Ectodermal cell (in vitro differentiated cells): ENCODE data around the gene ATP6V1A.
"Not testable (repeated sequence)": the region's sequence is repeated elsewhere in the genome, so short reads cannot be mapped to it uniquely, and the experiment has no call there.

Source experiments
- H3K27ac ChIP-seq: 2 replicates; pipeline ENCODE4 v1.7.0; 2013; ENCODE audit warnings: mild to moderate bottlenecking, low read depth, low read length; ENCODE audit not compliant: insufficient read depth, poor library complexity, severe bottlenecking
- H3K27me3 ChIP-seq: 2 replicates; pipeline ENCODE4 v1.7.0; 2013; ENCODE audit warnings: mild to moderate bottlenecking, low read length; ENCODE audit not compliant: insufficient read depth, control insufficient read depth, poor library complexity, severe bottlenecking
- H3K36me3 ChIP-seq: one replicate; pipeline ENCODE4 v1.7.0; 2013; ENCODE audit warnings: low read length; ENCODE audit not compliant: control insufficient read depth, insufficient read depth
- H3K4me1 ChIP-seq: one replicate; pipeline ENCODE4 v1.7.0; 2013; ENCODE audit warnings: low read length; ENCODE audit not compliant: control insufficient read depth, insufficient read depth
- H3K4me3 ChIP-seq: 2 replicates; pipeline ENCODE4 v1.7.0; 2013; ENCODE audit warnings: low read depth, low read length, control low read depth; ENCODE audit not compliant: insufficient read depth
- H3K9me3 ChIP-seq: 2 replicates; pipeline ENCODE4 v1.7.0; 2013; ENCODE audit warnings: mild to moderate bottlenecking, low read length, moderate library complexity; ENCODE audit not compliant: control insufficient read depth
- WGBS, 2 experiments: methylation state at CpG; one replicate each; pipeline ENCODE4 v1.1.7; 2013; ENCODE audit warnings: missing lambda C conversion rate in 2 of 2; 5-methylcytosine and 5-hydroxymethylcytosine counted together

ATP6V1A gene

DNA sequence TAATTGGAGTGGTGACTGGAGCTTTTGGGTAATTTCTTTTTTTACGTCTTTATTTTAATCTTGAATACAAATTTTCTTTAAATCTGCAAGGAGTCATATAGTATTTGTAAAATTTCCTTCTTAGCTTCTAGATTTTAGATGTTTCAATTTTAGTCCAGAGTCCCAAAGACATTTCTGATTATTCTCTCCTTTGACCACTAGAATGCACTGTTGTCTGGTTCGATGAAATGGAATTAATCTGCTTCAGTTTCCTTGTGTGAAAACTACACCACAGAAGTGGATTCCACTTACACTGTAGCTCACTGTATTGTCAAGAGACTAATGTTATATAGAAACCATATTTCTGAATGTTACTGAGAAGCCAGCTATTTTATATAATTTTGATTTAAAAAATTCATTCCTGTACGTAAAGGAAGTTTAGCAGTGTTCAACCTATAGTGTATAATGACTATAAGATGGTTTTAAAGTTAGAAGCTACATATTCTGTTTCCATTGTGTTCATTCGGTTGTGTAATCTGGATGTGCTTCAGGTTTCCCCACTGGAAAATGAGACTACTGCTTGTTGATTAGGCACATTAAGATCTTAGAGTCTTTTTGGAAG, 97.9 kb downstream of the ATP6V1A start:
- Histone ChIP-seq H3K27me3 (no peaks in the 10 kb centered on the region), H3K4me1 (no peaks in the 10 kb centered on the region), H3K9me3 (no peaks in the 10 kb centered on the region), H3K4me3 (no peak overlapping the region), H3K36me3 (no peaks in the 10 kb centered on the region), H3K27ac (no peak overlapping the region)
- WGBS, 2 experiments, result 80 to 83% methylated on average over 2 to 4 of the region's 4 CpGs

DNA sequence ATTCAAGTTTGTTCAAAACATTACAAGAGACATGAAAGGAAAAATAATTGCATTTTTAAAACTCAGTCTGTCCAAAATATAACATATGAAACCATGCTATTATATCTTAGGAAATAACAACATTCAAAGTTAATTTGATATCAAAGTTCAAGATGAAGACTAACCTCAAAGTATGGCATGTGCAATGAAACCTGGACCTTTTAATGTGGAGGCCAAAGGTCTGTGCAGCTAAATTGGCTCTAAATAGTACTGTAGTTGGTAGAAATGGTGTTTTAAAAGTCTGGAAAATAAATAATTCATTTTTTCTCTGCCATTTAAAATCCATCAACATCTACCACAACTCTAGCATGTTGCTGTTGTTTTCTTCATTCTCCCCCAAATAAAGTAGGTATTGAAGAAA, 100.4 kb downstream of the ATP6V1A start:
- no peaks in the 10 kb centered on the region for H3K9me3 ChIP-seq
- no peak overlapping the region for H3K27ac ChIP-seq
- no peaks in the 10 kb centered on the region for H3K36me3 ChIP-seq
- no peaks in the 10 kb centered on the region for H3K4me1 ChIP-seq
- H3K4me3 ChIP-seq, result no peak overlapping the region
- no peaks in the 10 kb centered on the region for H3K27me3 ChIP-seq

GRCh38 chr3:113847664-113848461, 101.0 kb downstream of the ATP6V1A start:
- Histone ChIP-seq H3K36me3 (no peaks in the 10 kb centered on the region), H3K27ac (no peak overlapping the region), H3K4me3 (no peak overlapping the region), H3K4me1 (no peaks in the 10 kb centered on the region), H3K9me3 (no peaks in the 10 kb centered on the region), H3K27me3 (no peaks in the 10 kb centered on the region)
- WGBS, 2 experiments, result 88 to 91% methylated on average over 2 of the region's 2 CpGs

DNA sequence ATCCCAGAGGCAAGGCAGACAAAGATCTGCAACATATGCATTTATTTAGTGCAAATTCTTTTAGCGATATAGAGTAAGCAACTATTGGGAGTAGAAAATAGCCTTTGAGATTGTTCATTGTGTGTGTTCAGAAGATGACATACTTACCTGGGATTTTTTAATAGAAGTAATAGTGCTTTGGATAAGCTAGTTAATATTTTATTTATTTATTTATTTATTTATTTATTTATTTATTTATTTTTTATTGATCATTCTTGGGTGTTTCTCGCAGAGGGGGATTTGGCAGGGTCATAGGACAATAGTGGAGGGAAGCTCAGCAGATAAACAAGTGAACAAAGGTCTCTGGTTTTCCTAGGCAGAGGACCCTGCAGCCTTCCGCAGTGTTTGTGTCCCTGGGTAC, 102.2 kb downstream of the ATP6V1A start:
- H3K9me3 ChIP-seq, H3K4me1 ChIP-seq, H3K27ac ChIP-seq, H3K27me3 ChIP-seq, H3K4me3 ChIP-seq, H3K36me3 ChIP-seq: not testable (repeated sequence)
- 100% methylated on average over 1 of the region's 3 CpGs for WGBS, 2 experiments

GRCh38 chr3:113849841-113850240, 103.0 kb downstream of the ATP6V1A start:
- not testable (repeated sequence) for H3K27me3 ChIP-seq, H3K9me3 ChIP-seq, H3K36me3 ChIP-seq, H3K4me3 ChIP-seq, H3K27ac ChIP-seq, H3K4me1 ChIP-seq
- WGBS, 2 experiments, result 86 to 100% methylated on average over 1 to 4 of the region's 22 CpGs

GRCh38 chr3:113850391-113850790, 103.6 kb downstream of the ATP6V1A start:
- not testable (repeated sequence) for H3K9me3 ChIP-seq, H3K27me3 ChIP-seq, H3K4me1 ChIP-seq, H3K36me3 ChIP-seq, H3K4me3 ChIP-seq, H3K27ac ChIP-seq
- 85 to 89% methylated on average over 7 of the region's 9 CpGs for WGBS, 2 experiments

GRCh38 chr3:113852506-113852905, 105.7 kb downstream of the ATP6V1A start:
- no peaks in the 10 kb centered on the region for H3K4me1 ChIP-seq
- WGBS, 2 experiments, result 87 to 88% methylated on average over 3 of the region's 3 CpGs
- H3K27ac ChIP-seq, result no peak overlapping the region
- no peaks in the 10 kb centered on the region for H3K27me3 ChIP-seq
- no peak overlapping the region for H3K4me3 ChIP-seq
- no peaks in the 10 kb centered on the region for H3K36me3 ChIP-seq
- no peaks in the 10 kb centered on the region for H3K9me3 ChIP-seq
